Thymus (tissue), 11 donors: ENCODE measurements around the gene ABL1. TPM values are rescaled to one million over a fixed set of nuclear protein-coding genes. Genes with fewer than 3 reads are reported as not detected.

Experiments used
- DNase-seq, 9 donors: peaks; one replicate each; pipeline ENCODE4 v3.0.0-alpha.2; 2013; ENCODE audit warnings: low spot score in 9 of 9, low read depth in 6 of 9, missing footprints in 1 of 9
- H3K27ac ChIP-seq, 2 donors: one replicate each; pipeline ENCODE4 v1.5.1; 2013; ENCODE audit warnings: control low read depth in 1 of 2, low read depth in 1 of 2, low read length in 1 of 2, mild to moderate bottlenecking in 1 of 2, moderate library complexity in 1 of 2
- H3K27me3 ChIP-seq, 2 donors: one replicate each; pipeline ENCODE4 v1.5.1; 2013; ENCODE audit warnings: low read length in 1 of 2; ENCODE audit not compliant: control insufficient read depth in 2 of 2, insufficient read depth in 1 of 2
- H3K36me3 ChIP-seq, 2 donors: one replicate each; pipeline ENCODE4 v1.5.1; 2013; ENCODE audit warnings: low read length in 1 of 2, mild to moderate bottlenecking in 1 of 2, moderate library complexity in 1 of 2; ENCODE audit not compliant: control insufficient read depth in 2 of 2, insufficient read depth in 2 of 2
- H3K4me1 ChIP-seq, 2 donors: one replicate each; pipeline ENCODE4 v1.5.1; 2013; ENCODE audit warnings: low read length in 2 of 2; ENCODE audit not compliant: control insufficient read depth in 2 of 2, insufficient read depth in 2 of 2
- H3K4me3 ChIP-seq, 2 donors: one replicate each; pipeline ENCODE4 v1.5.1; 2013; ENCODE audit warnings: low read length in 2 of 2, control low read depth in 1 of 2, mild to moderate bottlenecking in 1 of 2
- H3K9me3 ChIP-seq, 2 donors: one replicate each; pipeline ENCODE4 v1.5.1; 2013; ENCODE audit warnings: low read length in 1 of 2, mild to moderate bottlenecking in 1 of 2; ENCODE audit not compliant: control insufficient read depth in 2 of 2, insufficient read depth in 1 of 2
- WGBS: extraction: QIAGEN DNeasy Blood & Tissue Kit; methylation state at CpG from one replicate; pipeline ENCODE4 v1.1.7; 2013; 5-methylcytosine and 5-hydroxymethylcytosine counted together
- polyA plus RNA-seq: library from polyadenylated mRNA; stranded (reverse); fragments of 200-250 nt; gene quantifications from one replicate; pipeline ENCODE4 v1.2.3, GENCODE V29; 2013
- total RNA-seq: library from RNA; stranded (reverse); fragments of 120-200 nt; gene quantifications from one replicate; pipeline ENCODE4 v1.2.4, GENCODE V29; 2013
- donor health status: healthy.

Gene ABL1
- total and polyA plus RNA-seq, 2 donors: 9.5 to 21.1 TPM

DNA sequence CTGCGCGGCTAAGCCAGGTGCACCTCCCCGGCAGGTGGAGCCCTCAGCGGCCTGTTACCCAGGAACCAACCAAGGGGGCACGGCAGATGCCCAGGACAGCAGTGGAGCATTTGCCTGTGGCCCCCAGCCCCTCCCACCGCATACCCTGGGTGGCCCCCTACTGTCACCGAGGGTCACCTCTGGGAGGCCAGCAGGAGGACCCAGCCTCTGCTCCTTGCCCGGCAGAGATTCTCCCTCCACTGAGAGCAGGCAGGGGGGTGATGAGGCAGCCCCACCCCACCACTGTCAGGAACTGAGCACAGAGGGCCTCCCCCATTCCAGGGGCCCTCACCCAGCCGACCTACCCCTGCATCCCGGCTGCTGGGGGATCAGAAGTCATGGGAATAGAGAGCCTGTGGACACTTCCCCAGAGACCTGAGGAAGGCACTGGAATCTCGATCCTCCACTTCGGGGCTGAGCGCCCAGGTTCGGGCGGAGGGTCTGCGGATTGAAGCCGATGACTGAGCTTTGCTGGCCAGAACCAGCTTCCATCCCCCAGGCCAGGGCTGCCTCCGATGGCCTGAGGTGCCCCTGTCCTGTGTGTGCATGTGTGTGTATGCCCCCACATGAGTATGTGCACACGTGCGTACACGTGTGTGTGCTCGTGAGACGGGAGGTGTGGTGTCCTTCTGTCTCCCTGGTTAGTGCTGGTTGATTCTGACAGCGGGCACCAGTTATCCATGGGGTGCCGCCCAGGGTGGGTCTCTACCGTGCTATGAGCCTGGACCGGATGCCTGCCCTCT, 61.4 kb downstream of the ABL1 start, which contains the start of gene QRFP:
TSS of gene QRFP (minus strand) at position 580 of the 782 bp plus-strand sequence. CDS start 2,974 bp downstream, outside the sequence.
- no peaks in the 10 kb centered on the region for H3K4me1 ChIP-seq
- DNase-seq: no peak
- 92% methylated on average over 27 of the region's 27 CpGs for WGBS
- H3K36me3 ChIP-seq: peaks cover 2 to 7% of the 10 kb centered on the region in 2 donors
- H3K27ac ChIP-seq: no peak within 1 kb of the TSS
- H3K9me3 ChIP-seq: no peaks in the 10 kb centered on the region
- H3K4me3 ChIP-seq: no peak within 1 kb of the TSS
- H3K27me3 ChIP-seq: peaks cover 0 to 6% of the 10 kb centered on the region in 2 donors

DNA sequence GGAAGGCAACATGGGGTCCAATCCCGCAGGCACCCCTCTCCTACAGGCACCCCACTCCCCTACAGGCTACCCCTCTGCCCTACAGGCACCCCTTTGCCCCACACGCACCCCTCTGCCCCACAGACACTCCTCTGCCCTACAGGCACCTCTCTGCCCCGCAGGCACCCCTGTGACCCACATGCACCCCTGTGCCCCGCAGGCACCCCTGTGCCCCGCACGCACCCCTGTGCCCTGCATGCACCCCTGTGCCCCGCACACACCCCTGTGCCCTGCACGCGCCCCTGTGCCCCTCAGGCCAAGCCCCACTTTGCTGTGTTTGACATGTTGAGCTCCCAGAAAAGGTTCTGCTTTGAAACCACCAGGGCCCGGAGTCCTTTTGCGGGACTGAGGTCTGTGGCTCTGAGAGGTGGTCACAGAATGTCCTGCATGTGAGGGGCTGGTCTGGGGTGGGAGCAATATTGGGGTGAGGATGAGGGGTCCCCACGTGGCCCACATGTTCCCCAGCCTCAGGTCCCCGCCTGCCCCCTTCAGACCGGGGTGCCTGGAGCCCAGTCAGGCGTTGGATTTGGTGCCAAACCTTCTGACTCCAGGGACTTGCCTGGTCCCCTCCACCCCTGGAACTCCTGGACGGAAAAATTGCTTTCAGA, 62.2 kb downstream of the ABL1 start:
- Histone ChIP-seq H3K27ac (no peak overlapping the region), H3K27me3 (peaks cover 0 to 6% of the 10 kb centered on the region in 2 donors), H3K36me3 (peaks cover 0 to 7% of the 10 kb centered on the region in 2 donors), H3K4me1 (no peaks in the 10 kb centered on the region), H3K4me3 (no peak overlapping the region), H3K9me3 (no peaks in the 10 kb centered on the region)
- no peak for DNase-seq
- 92% methylated on average over 16 of the region's 16 CpGs for WGBS

DNA sequence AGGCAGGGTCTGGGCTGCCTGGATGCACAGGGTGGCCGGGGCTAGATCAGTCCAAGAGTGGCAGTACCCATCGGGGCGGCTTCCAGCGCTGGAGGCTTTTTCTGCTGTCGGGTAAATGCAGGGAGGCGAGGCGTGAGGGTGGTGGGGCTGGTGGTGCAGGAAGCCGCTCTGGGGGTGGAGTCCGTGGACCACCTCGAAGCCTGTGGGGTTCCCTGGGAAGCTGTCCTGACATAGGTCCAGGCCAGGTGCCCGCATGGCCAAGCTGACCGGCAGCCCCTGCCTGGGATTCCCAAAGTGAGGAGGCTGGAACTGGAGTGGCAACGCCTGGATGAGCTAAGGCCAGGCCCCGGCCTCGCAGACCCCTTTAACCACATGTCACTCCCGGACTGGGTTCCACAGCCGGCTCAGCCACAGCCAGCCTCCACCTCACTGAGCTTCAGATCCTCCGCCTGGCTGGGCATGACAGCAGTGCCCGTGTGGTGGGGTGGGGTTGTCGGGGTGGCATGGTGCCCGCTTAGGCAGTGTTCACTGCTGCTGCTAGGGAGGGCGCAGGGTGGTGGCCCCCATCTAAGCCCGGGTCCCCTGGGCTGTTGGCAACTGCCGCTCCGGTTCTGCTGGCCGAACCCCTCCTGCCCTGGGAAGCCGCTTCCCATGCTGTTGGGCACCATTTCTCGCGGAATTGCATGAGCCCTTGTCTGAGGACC, 62.9 kb downstream of the ABL1 start:
- Histone ChIP-seq H3K27ac (no peak overlapping the region), H3K4me1 (no peaks in the 10 kb centered on the region)
- no peak for DNase-seq

DNA sequence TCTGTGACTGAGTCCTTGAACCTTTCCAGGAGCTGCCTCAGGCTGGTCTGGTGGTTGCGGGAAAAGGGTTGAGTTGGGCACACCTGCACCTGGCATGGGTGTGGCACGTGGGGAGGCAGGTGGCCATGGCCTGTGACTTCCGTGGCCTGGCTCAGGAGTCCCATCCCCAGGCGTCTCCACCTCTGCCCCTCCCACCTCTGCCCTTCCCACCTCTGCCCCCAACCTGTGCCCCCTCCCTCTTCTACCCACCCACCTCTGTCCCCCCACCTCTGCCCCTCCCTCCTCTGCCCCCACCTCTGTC, 63.4 kb downstream of the ABL1 start:
- no peak for DNase-seq
- Histone ChIP-seq H3K4me1 (no peaks in the 10 kb centered on the region), H3K4me3 (no peak overlapping the region), H3K9me3 (no peaks in the 10 kb centered on the region), H3K27ac (no peak overlapping the region), H3K27me3 (peaks cover 0 to 6% of the 10 kb centered on the region in 2 donors), H3K36me3 (no peaks in the 10 kb centered on the region)
- 75% methylated on average over 4 of the region's 4 CpGs for WGBS

More for the DNA sequence above, 62.9 kb downstream of the ABL1 start:
- Histone ChIP-seq H3K4me3 (no peak overlapping the region), H3K9me3 (no peaks in the 10 kb centered on the region), H3K36me3 (peaks cover 0 to 5% of the 10 kb centered on the region in 2 donors), H3K27me3 (peaks cover 0 to 6% of the 10 kb centered on the region in 2 donors)
- 90% methylated on average over 29 of the region's 29 CpGs for WGBS

DNA sequence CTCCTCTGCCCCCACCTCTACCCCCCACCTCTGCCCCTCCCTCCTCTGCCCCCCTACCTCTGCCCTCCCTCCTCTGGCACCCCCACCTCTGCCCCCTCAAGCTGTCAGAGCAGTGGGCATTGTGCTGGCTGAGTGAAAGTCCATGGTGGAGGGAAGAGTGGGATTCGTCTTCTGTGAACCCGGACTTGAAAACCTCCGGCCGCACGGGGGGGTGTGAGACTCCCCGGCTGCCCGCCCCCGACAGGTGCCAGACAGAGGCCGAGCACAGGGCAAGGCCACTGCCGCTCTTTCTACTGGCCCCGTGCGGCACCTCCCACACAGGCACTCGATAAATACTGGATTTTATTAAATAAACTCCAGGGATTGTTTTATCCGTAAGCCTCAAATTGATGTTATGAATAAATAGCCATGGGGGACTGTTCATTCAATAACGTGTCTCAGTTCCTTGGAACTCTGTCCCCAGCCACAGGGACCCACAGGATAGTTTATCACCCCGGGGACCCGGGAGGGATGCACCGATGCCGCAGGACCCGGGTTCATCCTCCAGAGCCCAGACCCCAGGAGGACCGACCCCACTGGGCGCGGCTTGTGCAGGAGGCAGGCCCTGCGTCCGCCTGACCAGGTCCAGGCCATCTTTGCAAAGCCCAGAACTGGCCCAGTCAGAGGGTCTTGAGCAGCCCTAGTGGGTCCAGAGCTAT, 64.1 kb downstream of the ABL1 start:
- Histone ChIP-seq H3K4me3 (no peak overlapping the region), H3K4me1 (no peaks in the 10 kb centered on the region), H3K9me3 (no peaks in the 10 kb centered on the region), H3K36me3 (no peaks in the 10 kb centered on the region), H3K27ac (no peak overlapping the region), H3K27me3 (peaks cover 0 to 6% of the 10 kb centered on the region in 2 donors)
- DNase-seq: no peak
- 86% methylated on average over 25 of the region's 25 CpGs for WGBS

DNA sequence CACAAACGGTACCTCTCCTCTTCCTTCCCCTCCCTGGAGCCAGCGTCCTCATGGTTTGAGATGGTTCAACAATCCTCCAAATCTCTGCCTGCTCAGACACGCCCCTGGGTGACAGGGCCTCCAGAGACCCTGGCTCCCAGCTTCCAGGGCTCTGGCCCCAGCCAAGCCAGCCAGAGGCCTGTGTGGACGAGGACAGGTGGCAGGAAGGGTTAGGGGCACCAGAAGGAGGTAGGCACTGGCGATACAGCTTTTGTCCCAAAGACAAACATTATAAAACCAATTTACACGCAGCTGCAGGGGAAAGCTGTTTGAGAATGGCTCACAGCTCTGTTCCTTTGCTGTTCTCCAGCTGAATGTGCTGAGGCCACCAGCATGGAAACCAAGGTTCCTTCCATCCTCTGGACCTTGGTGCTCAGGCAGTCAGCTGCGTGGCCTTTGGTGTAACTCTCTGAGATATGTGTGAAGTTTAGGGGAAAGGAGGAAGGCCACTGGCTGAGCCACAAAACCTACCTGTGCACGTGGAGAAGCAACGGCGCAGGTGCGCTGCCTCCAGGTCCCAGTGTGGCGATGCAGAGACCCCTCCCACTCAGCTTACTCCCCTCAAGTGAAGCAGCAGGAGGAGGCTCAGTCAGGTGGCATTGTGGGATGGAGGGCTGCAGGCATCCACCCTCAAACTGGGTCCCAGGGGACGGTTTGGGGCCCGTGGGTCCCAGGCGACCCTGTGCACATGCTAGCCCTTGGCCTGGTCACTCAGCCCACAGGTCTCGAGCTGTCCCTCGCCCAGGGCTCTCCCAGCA, 65.8 kb downstream of the ABL1 start:
- DNase-seq: no peak
- H3K4me1 ChIP-seq: no peaks in the 10 kb centered on the region
- H3K4me3 ChIP-seq: no peak overlapping the region
- no peak overlapping the region for H3K27ac ChIP-seq
- H3K36me3 ChIP-seq: no peaks in the 10 kb centered on the region
- peaks cover 0 to 6% of the 10 kb centered on the region in 2 donors for H3K27me3 ChIP-seq
- 87% methylated on average over 17 of the region's 17 CpGs for WGBS
- H3K9me3 ChIP-seq: no peaks in the 10 kb centered on the region

DNA sequence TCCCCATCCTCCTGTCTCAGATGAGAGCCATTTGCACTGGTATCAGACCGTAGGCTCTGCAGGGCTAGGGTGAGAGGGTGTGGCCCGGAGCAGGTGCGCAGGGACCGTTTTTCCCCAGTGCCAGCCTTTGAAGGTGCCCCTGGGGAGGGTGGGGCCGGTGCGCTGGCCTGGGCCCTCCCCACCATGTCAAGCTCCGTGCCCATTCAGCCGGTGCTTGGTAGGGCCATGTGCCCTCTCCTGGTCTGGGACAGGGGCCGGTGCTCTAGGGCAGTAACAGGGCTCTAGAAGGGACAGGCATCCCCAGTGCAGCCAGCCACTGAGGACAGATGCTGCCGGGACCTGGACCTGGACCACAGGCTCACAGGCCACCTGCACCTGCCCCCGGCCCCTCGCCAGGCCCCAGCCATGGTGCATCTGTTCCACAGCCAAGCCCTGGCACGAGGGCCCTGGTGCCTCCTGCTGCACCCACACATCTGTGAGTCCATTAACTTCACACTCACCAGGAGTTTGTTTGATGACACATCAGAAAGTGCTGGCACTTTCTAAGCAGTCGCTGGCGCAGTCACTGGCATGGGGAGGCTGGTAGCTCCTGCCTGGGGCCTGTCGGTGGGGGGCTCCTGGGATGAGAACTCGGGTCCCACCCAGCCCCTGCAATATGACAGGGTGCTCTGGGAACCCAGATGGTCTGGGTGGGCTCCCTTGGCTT, 66.6 kb downstream of the ABL1 start:
- Histone ChIP-seq H3K4me3 (no peak overlapping the region), H3K4me1 (no peaks in the 10 kb centered on the region), H3K9me3 (no peaks in the 10 kb centered on the region), H3K36me3 (no peaks in the 10 kb centered on the region), H3K27ac (no peak overlapping the region), H3K27me3 (peaks cover 0 to 6% of the 10 kb centered on the region in 2 donors)
- DNase-seq: no peak
- 91% methylated on average over 17 of the region's 17 CpGs for WGBS
